ENCODE results near the gene SCN1A. TPM values are rescaled to one million over a fixed set of nuclear protein-coding genes. Genes with fewer than 3 reads are reported as not detected.
"Not testable (repeated sequence)": the region's sequence is repeated elsewhere in the genome, so short reads cannot be mapped to it uniquely, and the experiment has no call there.

The SCN1A gene
- polyA plus RNA-seq (ENCODE audit: insufficient read length in 10 of 10), result under 1 TPM in 6 of 10 donors, not detected in 4; 0.03 to 0.49 (median 0.11) TPM
- long read RNA-seq, donor 1, result 0 reads
- long read RNA-seq, donor 2, result 0 reads
- long read RNA-seq, donor 3, result 0 reads
- long read RNA-seq, donor 4, result 0 reads
- long read RNA-seq, donor 5, result 0 reads
- long read RNA-seq, donor 6, result 0 reads
- long read RNA-seq, donor 7, result 0 reads
- long read RNA-seq, donor 8, result 0 reads
- long read RNA-seq, donor 9, result 0 reads

- peak; percentile 9 to 57 (median 33) for DNase-seq
These were observed at the start of gene SCN1A for GRCh38 chr2:166127217-166128155. Gene SCN1A (minus strand): TSS chr2:166128020. CDS start chr2:166073621, 54,399 bp downstream.

GRCh38 chr2:166173263-166173662, 45.4 kb upstream of the SCN1A start:
- no peak for DNase-seq

- no peak for DNase-seq
These were observed 43.4 kb upstream of the SCN1A start for GRCh38 chr2:166171216-166171615.

GRCh38 chr2:166170356-166170755, 42.5 kb upstream of the SCN1A start:
- DNase-seq, result no peak

GRCh38 chr2:166167449-166167848, 39.6 kb upstream of the SCN1A start:
- no peak for DNase-seq

- no peak for DNase-seq
These were observed 36.0 kb upstream of the SCN1A start for GRCh38 chr2:166163775-166164174.

- DNase-seq, result no peak
These were observed 30.7 kb upstream of the SCN1A start for GRCh38 chr2:166158546-166158945.

- no peak for DNase-seq
These were observed 29.8 kb upstream of the SCN1A start for GRCh38 chr2:166157578-166157977.

GRCh38 chr2:166156985-166157490, 29.2 kb upstream of the SCN1A start:
- DNase-seq, result no peak

GRCh38 chr2:166155589-166155988, 27.8 kb upstream of the SCN1A start:
- no peak for DNase-seq

GRCh38 chr2:166154685-166155338, 27.0 kb upstream of the SCN1A start:
- DNase-seq, result no peak

- DNase-seq, result no peak
These were observed 24.2 kb upstream of the SCN1A start for GRCh38 chr2:166152064-166152463.

GRCh38 chr2:166148500-166149400, 20.9 kb upstream of the SCN1A start:
- no peak for DNase-seq

GRCh38 chr2:166147883-166148282, 20.1 kb upstream of the SCN1A start:
- no peak for DNase-seq

- DNase-seq, result no peak
These were observed 16.3 kb upstream of the SCN1A start for GRCh38 chr2:166144071-166144470.

- DNase-seq, result no peak
These were observed 13.1 kb upstream of the SCN1A start for GRCh38 chr2:166140932-166141331.

- DNase-seq, result no peak
These were observed 12.7 kb upstream of the SCN1A start for GRCh38 chr2:166140475-166140874.

- not testable (repeated sequence) for DNase-seq
These were observed 11.7 kb upstream of the SCN1A start for GRCh38 chr2:166139479-166139878.

GRCh38 chr2:166138667-166139066, 10.8 kb upstream of the SCN1A start:
- no peak for DNase-seq

GRCh38 chr2:166138144-166138543, 10.3 kb upstream of the SCN1A start:
- DNase-seq, result no peak

GRCh38 chr2:166137331-166137730, 9.5 kb upstream of the SCN1A start:
- no peak for DNase-seq

Data from muscle of back (tissue), 13 donors.